CD4-positive, alpha-beta T cell treated with Interleukin-6 at 100 ng/mL for 8 hours (primary cell): ENCODE data around the gene B4GALT7.

Source experiments
- DNase-seq: peaks from one replicate; pipeline ENCODE4 v3.0.0-alpha.2; 2020; ENCODE audit warnings: mixed read lengths, low spot score

The B4GALT7 gene

GRCh38 chr5:177593511-177593910 is 6.4 kb upstream of the B4GALT7 start:
- no peak for DNase-seq

DNA sequence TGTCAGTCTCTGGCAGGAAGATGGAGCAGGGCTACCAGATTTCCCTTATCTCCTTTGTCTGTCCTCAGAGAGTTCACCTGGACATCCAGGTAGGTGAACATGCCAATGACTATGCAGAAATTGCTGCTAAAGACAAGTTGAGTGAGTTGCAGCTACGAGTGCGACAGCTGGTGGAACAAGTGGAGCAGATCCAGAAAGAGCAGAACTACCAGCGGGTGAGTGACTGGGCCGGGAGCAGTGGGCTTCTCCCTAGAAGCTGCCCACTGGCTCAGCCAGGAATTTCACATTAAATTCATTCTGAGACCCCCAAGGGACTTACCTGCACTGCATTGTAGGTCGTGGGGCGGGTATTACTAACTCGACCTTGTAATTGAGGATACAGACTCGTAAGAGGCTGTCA is 5.9 kb upstream of the B4GALT7 start:
- no peak for DNase-seq

DNA sequence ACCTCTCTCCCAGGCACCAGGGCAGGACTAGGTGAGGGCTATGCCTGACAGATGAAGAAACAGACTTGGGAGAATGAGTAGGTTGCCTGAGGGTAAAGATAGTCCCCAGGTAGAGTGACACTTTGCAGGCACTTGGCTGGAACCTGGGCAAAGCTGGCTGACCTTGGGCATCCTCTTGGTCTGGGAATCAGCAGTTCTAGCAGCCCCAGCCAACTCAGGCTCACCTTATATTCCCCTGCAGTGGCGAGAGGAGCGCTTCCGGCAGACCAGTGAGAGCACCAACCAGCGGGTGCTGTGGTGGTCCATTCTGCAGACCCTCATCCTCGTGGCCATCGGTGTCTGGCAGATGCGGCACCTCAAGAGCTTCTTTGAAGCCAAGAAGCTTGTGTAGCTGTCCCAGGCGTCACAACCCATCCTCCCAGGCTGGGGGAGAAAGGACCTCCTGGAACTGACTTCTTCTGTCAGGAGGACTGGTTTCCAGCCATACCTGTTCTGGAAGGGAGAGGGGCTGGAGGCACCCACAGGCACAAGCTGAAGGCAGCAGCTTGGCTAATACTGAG is 4.8 kb upstream of the B4GALT7 start:
- DNase-seq, result no peak

DNA sequence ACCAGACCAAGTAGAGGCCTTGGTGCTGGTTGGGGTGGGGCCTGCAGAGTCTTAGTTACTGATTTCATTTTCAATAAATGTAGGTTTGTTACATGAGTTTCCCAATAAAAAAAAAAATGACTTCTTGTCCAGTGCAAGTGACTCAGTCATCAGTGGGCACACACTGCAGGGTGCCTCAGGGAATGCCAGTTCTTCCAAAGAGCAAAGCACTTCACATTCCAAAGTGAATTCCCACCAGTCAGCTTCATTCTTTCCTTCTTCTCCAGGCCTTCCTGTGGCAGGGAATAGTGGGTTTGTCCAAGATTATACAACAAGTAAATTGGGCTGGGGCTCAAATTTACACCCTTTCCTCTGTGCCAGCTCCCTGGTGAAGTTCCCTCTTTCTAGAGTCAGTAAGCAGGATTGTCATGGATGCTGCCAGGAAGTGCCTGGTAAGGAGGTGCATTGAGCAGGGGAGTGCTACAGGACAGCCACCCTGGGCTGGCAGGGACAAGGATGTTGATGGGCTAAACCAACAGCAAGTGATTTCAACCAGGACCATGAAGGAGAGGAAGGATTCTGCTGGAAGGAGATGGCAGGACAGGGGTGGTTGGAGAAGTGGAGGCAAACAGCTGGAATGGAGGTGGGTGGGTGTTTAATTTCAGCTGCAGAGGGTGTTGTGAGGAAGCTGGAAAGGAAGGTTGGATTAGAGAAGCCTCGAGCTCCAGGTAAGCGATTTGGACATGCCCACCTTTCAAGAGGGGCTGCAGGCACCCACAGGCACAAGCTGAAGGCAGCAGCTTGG is 3.7 kb upstream of the B4GALT7 start:
- no peak for DNase-seq

GRCh38 chr5:177596775-177597238 is 3.1 kb upstream of the B4GALT7 start:
- DNase-seq, result no peak

GRCh38 chr5:177598477-177598876 is 1.5 kb upstream of the B4GALT7 start:
- DNase-seq, result no peak

GRCh38 chr5:177600508-177601018 is 631 bp downstream of the B4GALT7 start:
- DNase-seq, result no peak

DNA sequence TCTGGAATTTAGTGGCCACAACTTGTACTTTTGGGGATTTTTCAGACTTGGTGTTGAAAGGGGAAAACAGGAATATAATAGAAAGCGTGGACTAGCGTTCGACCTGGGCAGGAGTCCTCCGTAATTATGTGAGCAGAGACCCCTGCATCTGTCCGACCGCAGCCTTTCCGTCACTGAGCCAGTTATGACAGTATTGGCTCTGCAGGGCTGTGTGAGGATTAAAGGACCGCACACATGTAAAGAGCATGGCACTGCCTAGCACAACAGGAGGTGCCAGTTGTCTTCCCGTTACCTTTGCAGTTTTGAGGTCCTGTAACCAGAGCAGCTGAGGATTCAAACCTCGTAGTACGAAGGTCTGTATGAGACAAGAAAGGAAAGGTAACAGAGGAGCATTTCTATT is 1.2 kb downstream of the B4GALT7 start:
- DNase-seq, result no peak

GRCh38 chr5:177601577-177602457 is 1.9 kb downstream of the B4GALT7 start:
- DNase-seq, result no peak

- no peak for DNase-seq
Observed at GRCh38 chr5:177602458-177602830, 2.5 kb downstream of the B4GALT7 start.

DNA sequence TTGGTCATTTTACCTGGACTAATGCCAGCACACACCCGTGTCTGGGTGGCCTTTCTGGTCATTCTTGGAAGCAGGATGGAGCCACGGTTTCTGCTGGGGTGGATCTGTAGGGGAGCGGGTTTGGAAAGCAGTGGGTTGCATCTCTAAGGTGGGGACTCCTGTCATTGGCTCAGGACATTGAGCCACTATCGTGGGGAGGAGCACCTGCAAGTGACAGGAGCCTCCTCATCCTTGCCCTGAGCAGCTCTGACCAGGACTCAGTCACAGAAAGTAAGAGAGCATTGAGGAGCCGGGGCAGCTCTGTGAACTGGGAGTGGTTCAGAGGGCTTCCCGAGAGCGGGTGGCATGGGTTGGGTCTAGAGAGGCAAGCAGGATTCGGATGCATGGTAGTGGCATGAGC is 3.7 kb downstream of the B4GALT7 start:
- DNase-seq, result no peak

DNA sequence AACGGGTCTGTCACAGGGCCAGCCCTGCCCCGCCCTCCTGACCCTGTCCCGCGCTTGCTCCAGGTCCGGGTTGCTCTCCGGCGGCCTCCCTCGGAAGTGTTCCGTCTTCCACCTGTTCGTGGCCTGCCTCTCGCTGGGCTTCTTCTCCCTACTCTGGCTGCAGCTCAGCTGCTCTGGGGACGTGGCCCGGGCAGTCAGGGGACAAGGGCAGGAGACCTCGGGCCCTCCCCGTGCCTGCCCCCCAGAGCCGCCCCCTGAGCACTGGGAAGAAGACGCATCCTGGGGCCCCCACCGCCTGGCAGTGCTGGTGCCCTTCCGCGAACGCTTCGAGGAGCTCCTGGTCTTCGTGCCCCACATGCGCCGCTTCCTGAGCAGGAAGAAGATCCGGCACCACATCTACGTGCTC is 4.2 kb downstream of the B4GALT7 start:
- no peak for DNase-seq

GRCh38 chr5:177604656-177605055 is 4.7 kb downstream of the B4GALT7 start:
- no peak for DNase-seq

- no peak for DNase-seq
Observed at GRCh38 chr5:177605078-177605477, 5.1 kb downstream of the B4GALT7 start.

- no peak for DNase-seq
Observed at GRCh38 chr5:177605667-177606066, 5.7 kb downstream of the B4GALT7 start.

DNA sequence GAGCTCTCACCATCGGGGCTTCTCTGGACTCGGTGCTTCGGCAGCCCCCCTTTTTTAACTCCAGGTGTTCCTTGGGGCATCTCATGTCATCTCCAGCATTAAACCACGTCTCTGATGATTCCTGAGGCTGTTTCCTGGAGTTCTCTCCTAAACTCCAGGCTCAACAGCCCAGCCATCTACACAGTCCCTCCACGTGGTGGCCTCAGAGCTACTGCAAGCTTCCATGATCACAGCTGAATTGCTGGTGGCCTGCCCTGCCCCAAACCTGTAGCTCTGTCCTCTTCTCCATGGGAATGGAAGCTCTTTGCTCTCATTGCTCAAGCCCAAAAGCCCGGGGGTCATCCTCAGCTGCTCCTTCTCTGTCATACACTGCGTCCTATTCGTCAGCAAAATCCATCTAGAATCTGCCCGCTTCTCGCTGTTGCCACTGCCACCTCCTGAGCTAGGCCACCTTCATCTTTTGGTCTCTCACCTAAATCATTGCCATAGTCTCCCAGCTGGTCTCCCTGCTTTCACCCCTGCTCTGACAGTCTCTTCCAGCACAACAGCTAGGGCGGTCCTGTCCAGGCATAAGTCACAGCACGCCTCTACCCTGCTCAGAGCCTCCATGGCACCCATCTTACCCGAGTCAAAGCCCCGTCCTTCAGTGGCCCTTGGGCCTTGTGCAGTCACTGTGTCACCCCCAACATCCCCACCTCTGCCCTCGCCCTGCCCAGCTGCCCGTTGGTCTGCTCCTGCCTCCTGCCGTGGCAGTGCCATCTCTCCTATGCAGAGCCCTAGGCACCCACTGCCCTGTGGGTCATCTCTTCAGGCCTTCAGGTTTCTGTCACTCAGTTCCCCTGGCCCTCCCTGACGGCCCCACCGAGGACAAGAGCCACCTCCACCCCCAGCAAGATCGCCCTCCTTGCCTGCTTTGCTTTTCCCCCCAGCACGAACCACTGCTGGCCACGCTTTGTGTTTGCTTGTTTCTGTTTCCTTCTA is 6.4 kb downstream of the B4GALT7 start:
- DNase-seq, result no peak

DNA sequence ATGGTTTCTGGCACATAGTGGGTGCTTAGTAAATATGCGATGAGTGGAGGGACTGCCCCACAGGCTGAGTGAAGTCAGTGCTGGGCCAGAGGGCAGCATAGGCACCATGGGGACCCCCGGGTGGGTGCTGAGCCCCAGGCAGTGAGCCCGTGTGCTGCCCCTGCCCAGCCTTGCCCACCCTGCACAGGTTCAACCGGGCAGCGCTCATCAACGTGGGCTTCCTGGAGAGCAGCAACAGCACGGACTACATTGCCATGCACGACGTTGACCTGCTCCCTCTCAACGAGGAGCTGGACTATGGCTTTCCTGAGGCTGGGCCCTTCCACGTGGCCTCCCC is 7.2 kb downstream of the B4GALT7 start:
- DNase-seq, result no peak

DNA sequence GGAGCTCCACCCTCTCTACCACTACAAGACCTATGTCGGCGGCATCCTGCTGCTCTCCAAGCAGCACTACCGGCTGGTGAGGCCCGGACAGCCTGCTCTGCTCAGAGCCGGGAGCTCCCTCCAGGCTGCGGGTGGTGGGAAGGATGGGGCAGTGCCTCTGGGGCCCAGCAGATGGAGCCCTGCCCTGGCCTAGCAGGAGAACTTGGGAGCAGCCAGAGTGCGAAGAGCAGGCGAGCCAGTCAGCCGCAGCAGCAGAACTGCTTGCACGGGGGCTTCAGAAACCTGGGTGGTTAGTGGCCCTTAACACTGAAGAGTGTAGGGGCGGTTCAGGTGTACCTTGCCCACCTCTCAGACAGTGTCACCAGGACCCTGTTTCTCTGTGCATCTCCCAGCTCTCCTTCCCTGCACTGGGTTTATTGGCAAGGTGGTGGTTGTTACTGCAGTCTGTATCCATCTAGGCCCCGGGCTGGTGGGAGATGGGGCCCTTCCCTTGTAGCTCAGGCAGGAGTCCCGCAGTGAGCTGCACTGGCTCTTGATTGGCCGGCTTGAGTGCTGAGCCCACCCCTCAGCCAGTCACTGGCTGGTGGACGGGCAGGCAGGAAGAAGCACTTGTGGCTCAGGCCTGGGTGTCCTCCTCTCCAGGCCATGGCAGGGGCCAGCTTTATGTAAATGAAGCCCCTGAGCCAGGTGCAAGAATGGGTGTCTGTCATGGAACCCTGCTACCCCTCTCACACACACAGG is 7.7 kb downstream of the B4GALT7 start:
- peak; percentile 61 for DNase-seq

GRCh38 chr5:177608243-177609075 is 8.5 kb downstream of the B4GALT7 start:
- DNase-seq, result no peak
